Measurements from ENCODE around the gene GMDS. TPM values are rescaled to one million over a fixed set of nuclear protein-coding genes. Genes with fewer than 3 reads are reported as not detected.

Gene GMDS
- total and polyA plus RNA-seq, 2 of the 8 experiments (the other 6 are each of a cell fraction or from before 2014, with no cell fraction given) = 16.8 to 50.0 TPM

- Histone ChIP-seq H2BK20ac (ENCODE audit: low read length) (no peak overlapping the region), H4K5ac (ENCODE audit: insufficient read length, low read depth, low read length) (no peak overlapping the region), H3K56ac (replicated peaks; ENCODE audit: insufficient read length, low read depth, low read length) (no peak overlapping the region), H3K4ac (replicated peaks; ENCODE audit: insufficient read length, low read depth, low read length) (no peak overlapping the region), H3K4me1 (replicated peaks in 1 of 4; ENCODE audit: control insufficient read depth in 3 of 4, insufficient read depth in 4 of 4, low read length in 3 of 4) (no peaks in the 10 kb centered on the region), H2AK5ac (ENCODE audit: low read depth, low read length) (no peak overlapping the region), H4K20me1 (replicated peaks in 1 of 2; ENCODE audit: control insufficient read depth in 1 of 2, insufficient read depth in 2 of 2, low read length in 2 of 2) (no peaks in the 10 kb centered on the region), H2BK5ac (ENCODE audit: low read depth, low read length) (no peak overlapping the region), H3K23ac (ENCODE audit: insufficient read length) (no peak overlapping the region), H3K18ac (ENCODE audit: extremely low read depth, low read length) (no peak overlapping the region), H3K36me3 (ENCODE audit: control insufficient read depth in 2 of 4, insufficient read depth in 4 of 4, low read length in 3 of 4) (no peaks in the 10 kb centered on the region), H3K14ac (ENCODE audit: insufficient read length) (no peak overlapping the region), H3K9me3 (ENCODE audit: insufficient read depth in 2 of 2, low read depth in 1 of 2, low read length in 1 of 2) (no peaks in the 10 kb centered on the region), H3K23me2 (ENCODE audit: low read depth, low read length) (no peaks in the 10 kb centered on the region), H2BK120ac (replicated peaks; ENCODE audit: low read depth, low read length) (no peak overlapping the region), H4K8ac (ENCODE audit: extremely low read depth, insufficient read depth, low read length) (no peak overlapping the region), H4K91ac (replicated peaks; ENCODE audit: insufficient read length, low read length) (no peak overlapping the region), H3K79me1 (ENCODE audit: low read depth, low read length) (no peaks in the 10 kb centered on the region), H3K27me3 (replicated peaks in 1 of 4; ENCODE audit: control insufficient read depth in 3 of 4, extremely low read depth in 1 of 4, insufficient read depth in 3 of 4, low read length in 3 of 4) (no peaks in the 10 kb centered on the region), H3K27ac (ENCODE audit: low read depth, low read length) (no peak overlapping the region), H3K79me2 (ENCODE audit: control insufficient read depth in 1 of 2, insufficient read depth in 2 of 2, low read length in 2 of 2) (no peaks in the 10 kb centered on the region), H2AFZ (ENCODE audit: low read length) (no peak overlapping the region), H3K4me3 (ENCODE audit: extremely low read depth in 1 of 4, insufficient read depth in 2 of 4, low read depth in 3 of 4, low read length in 4 of 4) (no peak overlapping the region), H3K9ac (replicated peaks in 1 of 4; ENCODE audit: extremely low read depth in 1 of 4, low read depth in 3 of 4, low read length in 3 of 4) (no peak overlapping the region), H2BK15ac (ENCODE audit: low read length) (no peak overlapping the region), H3K4me2 (ENCODE audit: insufficient read depth in 1 of 2, low read depth in 2 of 2, low read length in 2 of 2) (no peak overlapping the region), H2BK12ac (ENCODE audit: low read depth, low read length) (no peak overlapping the region)
- ChIA-PET POLR2A (ENCODE audit: partially characterized antibody) (no interaction called here), CTCF (ENCODE audit: partially characterized antibody) (interaction anchor here (1.2 kb wide), 3 partner anchors 10 to 70 kb away, joined by 3 read pairs; no protein-coding TSS in a partner anchor)
- DNase-seq (ENCODE audit: low read depth in 1 of 2, low spot score in 2 of 2) = no peak
- FAIRE-seq = no peak
- 98% methylated on average over 5 of the region's 5 CpGs; no CpG with 5 or more reads in 1 of the 2 experiments for WGBS, 2 experiments (ENCODE audit: extremely low coverage in 1 of 2, insufficient coverage in 1 of 2, insufficient read length in 1 of 2, insufficient replicate concordance in 2 of 2, low coverage in 1 of 2, low lambda C conversion rate in 2 of 2, missing lambda C conversion rate in 1 of 2)
- TF ChIP-seq EGR1 (IDR thresholded peaks at IDR 0.05; ENCODE audit: borderline replicate concordance, low read depth, low read length) = no peak
Observed at GRCh38 chr6:1896897-1897296, 348.5 kb downstream of the GMDS start.
